DLD1 (cell line): ENCODE results near the gene DEGS1.

Experiments
- in situ Hi-C: cut with HindIII; loops from 2 replicates; pipeline ENCODE4 v1.10.0; 2017; ENCODE audit warnings: low sequenced_read_pairs

DEGS1 gene

GRCh38 chr1:224182866-224183590, at the start of gene DEGS1:
Gene DEGS1, plus strand, starts transcription at chr1:224183240. Its CDS starts 97 bp downstream, at chr1:224183337.
- in situ Hi-C loops: no loop called here

- in situ Hi-C loops: no loop called here
Measured at GRCh38 chr1:224133741-224134299, 49.2 kb upstream of the DEGS1 start.

- in situ Hi-C loops: no loop called here
Measured at GRCh38 chr1:224137518-224137917, 45.5 kb upstream of the DEGS1 start.

GRCh38 chr1:224138198-224138597, 44.8 kb upstream of the DEGS1 start:
- in situ Hi-C loops: no loop called here

- in situ Hi-C loops: no loop called here
Measured at GRCh38 chr1:224141693-224142092, 41.3 kb upstream of the DEGS1 start.

- in situ Hi-C loops: no loop called here
Measured at GRCh38 chr1:224149709-224150108, 33.3 kb upstream of the DEGS1 start.

GRCh38 chr1:224151117-224151516, 31.9 kb upstream of the DEGS1 start:
- in situ Hi-C loops: no loop called here

GRCh38 chr1:224157316-224157715, 25.7 kb upstream of the DEGS1 start:
- in situ Hi-C loops: no loop called here

- in situ Hi-C loops: no loop called here
Measured at GRCh38 chr1:224159541-224159940, 23.5 kb upstream of the DEGS1 start.

- in situ Hi-C loops: no loop called here
Measured at GRCh38 chr1:224160171-224160682, 22.8 kb upstream of the DEGS1 start.

- in situ Hi-C loops: no loop called here
Measured at GRCh38 chr1:224162768-224163167, 20.3 kb upstream of the DEGS1 start.

GRCh38 chr1:224163311-224163710, 19.7 kb upstream of the DEGS1 start:
- in situ Hi-C loops: no loop called here

- in situ Hi-C loops: no loop called here
Measured at GRCh38 chr1:224168859-224169380, 14.1 kb upstream of the DEGS1 start.

- in situ Hi-C loops: no loop called here
Measured at GRCh38 chr1:224169718-224170270, 13.2 kb upstream of the DEGS1 start.

- in situ Hi-C loops: no loop called here
Measured at GRCh38 chr1:224170343-224170742, 12.7 kb upstream of the DEGS1 start.

- in situ Hi-C loops: no loop called here
Measured at GRCh38 chr1:224170748-224171478, 12.1 kb upstream of the DEGS1 start.

- in situ Hi-C loops: no loop called here
Measured at GRCh38 chr1:224172229-224172628, 10.8 kb upstream of the DEGS1 start.

GRCh38 chr1:224173523-224173922, 9.5 kb upstream of the DEGS1 start:
- in situ Hi-C loops: no loop called here

GRCh38 chr1:224175617-224176016, 7.4 kb upstream of the DEGS1 start:
- in situ Hi-C loops: no loop called here

GRCh38 chr1:224177356-224177999, 5.6 kb upstream of the DEGS1 start:
- in situ Hi-C loops: no loop called here

- in situ Hi-C loops: no loop called here
Measured at GRCh38 chr1:224178894-224179293, 4.1 kb upstream of the DEGS1 start.
